ENCODE measurements around the gene MTCH1.

DNA sequence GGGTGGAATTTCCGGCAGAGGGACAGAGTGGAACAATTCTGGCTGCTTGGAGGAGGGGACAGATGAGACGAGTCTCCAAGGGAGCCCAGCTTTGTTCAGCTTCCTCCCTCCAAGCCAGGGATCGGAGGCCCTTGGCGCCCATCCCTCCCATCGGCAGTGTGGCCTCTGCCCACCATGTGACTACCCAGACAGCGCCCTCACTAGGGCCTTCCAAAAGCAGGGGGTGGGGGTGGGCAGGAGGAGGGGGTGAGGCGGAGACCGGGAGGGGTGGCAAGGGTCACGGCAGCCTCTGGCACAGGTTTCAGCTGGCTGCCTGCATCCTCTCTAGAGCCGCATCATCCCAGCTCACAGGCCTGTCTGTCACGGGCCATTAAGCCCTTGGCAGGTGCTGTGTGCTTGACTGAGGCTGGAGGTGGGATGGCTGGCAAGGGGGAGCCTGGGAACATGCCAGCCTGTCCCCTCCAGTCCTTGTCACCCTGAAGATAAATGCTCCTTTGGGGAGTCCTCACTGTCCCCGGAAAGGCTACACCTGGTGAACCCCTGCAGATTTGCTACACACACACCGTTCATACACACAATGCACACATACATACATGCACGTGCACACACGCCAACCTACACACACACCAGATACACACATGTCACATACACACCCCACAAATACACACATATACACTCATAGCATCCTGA is 13.2 kb upstream of the MTCH1 start:
- TF ChIP-seq, protein P1, sequence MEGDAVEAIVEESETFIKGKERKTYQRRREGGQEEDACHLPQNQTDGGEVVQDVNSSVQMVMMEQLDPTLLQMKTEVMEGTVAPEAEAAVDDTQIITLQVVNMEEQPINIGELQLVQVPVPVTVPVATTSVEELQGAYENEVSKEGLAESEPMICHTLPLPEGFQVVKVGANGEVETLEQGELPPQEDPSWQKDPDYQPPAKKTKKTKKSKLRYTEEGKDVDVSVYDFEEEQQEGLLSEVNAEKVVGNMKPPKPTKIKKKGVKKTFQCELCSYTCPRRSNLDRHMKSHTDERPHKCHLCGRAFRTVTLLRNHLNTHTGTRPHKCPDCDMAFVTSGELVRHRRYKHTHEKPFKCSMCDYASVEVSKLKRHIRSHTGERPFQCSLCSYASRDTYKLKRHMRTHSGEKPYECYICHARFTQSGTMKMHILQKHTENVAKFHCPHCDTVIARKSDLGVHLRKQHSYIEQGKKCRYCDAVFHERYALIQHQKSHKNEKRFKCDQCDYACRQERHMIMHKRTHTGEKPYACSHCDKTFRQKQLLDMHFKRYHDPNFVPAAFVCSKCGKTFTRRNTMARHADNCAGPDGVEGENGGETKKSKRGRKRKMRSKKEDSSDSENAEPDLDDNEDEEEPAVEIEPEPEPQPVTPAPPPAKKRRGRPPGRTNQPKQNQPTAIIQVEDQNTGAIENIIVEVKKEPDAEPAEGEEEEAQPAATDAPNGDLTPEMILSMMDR (IDR thresholded peaks at IDR 0.05 in 2 of 3, conservative IDR thresholded peaks at IDR 0.05 in 1 of 3; ENCODE audit: borderline replicate concordance in 1 of 3, insufficient read depth in 1 of 3, low read depth in 2 of 3, low read length in 2 of 3): no peak
- no peak for TF ChIP-seq EGR1 (IDR thresholded peaks at IDR 0.05; ENCODE audit: low read depth)

Data from HCT116 (cell line).